ENCODE results near the gene ARHGAP6. TPM values are rescaled to one million over a fixed set of nuclear protein-coding genes. Genes with fewer than 3 reads are reported as not detected.
"Not testable (repeated sequence)": the region's sequence is repeated elsewhere in the genome, so short reads cannot be mapped to it uniquely, and the experiment has no call there.

The ARHGAP6 gene
- total and polyA plus RNA-seq, 4 donors: 3.8 to 5.8 (median 4.2) TPM

- H3K27ac ChIP-seq (ENCODE audit: low read depth, low read length): no peak overlapping the region
- no peak for DNase-seq (ENCODE audit: low read depth in 4 of 6, low spot score in 6 of 6)
- H3K4me1 ChIP-seq (ENCODE audit: control insufficient read depth, insufficient read depth, low read length): peaks cover 8% of the 10 kb centered on the region
- no peak overlapping the region for H3K4me3 ChIP-seq (ENCODE audit: low read depth, low read length)
- H3K27me3 ChIP-seq (ENCODE audit: control insufficient read depth, insufficient read depth, low read length): peaks cover 8% of the 10 kb centered on the region
- H3K9me3 ChIP-seq (ENCODE audit: control insufficient read depth, insufficient read depth, low read length): no peaks in the 10 kb centered on the region
- 56% methylated on average over 51 of the region's 56 CpGs for WGBS (ENCODE audit: insufficient coverage)
- no peaks in the 10 kb centered on the region for H3K36me3 ChIP-seq (ENCODE audit: control insufficient read depth, insufficient read depth, low read length)
Observed at GRCh38 chrX:11138498-11139390, 527.0 kb downstream of the ARHGAP6 start.

- peaks cover 3% of the 10 kb centered on the region for H3K27me3 ChIP-seq (ENCODE audit: control insufficient read depth, insufficient read depth, low read length)
- H3K36me3 ChIP-seq (ENCODE audit: control insufficient read depth, insufficient read depth, low read length): no peaks in the 10 kb centered on the region
- DNase-seq (ENCODE audit: low read depth in 4 of 6, low spot score in 6 of 6): peak in 5 of 6 donors; percentile 8 to 79 (median 26)
- H3K4me1 ChIP-seq (ENCODE audit: control insufficient read depth, insufficient read depth, low read length): peaks cover 6% of the 10 kb centered on the region
- no CpG with 5 or more reads among the region's 6 CpGs for WGBS (ENCODE audit: insufficient coverage)
- H3K9me3 ChIP-seq (ENCODE audit: control insufficient read depth, insufficient read depth, low read length): no peaks in the 10 kb centered on the region
- no peak overlapping the region for H3K4me3 ChIP-seq (ENCODE audit: low read depth, low read length)
- no peak overlapping the region for H3K27ac ChIP-seq (ENCODE audit: low read depth, low read length)
Observed at GRCh38 chrX:11137543-11138139, 528.1 kb downstream of the ARHGAP6 start.

GRCh38 chrX:11135564-11136185 is 530.0 kb downstream of the ARHGAP6 start:
- H3K27me3 ChIP-seq (ENCODE audit: control insufficient read depth, insufficient read depth, low read length): peaks cover 5% of the 10 kb centered on the region
- WGBS (ENCODE audit: insufficient coverage): no CpG with 5 or more reads among the region's 2 CpGs

GRCh38 chrX:11131146-11131545 is 534.6 kb downstream of the ARHGAP6 start:
- no peak for DNase-seq (ENCODE audit: low read depth in 4 of 6, low spot score in 6 of 6)
- Histone ChIP-seq H3K9me3 (ENCODE audit: control insufficient read depth, insufficient read depth, low read length) (peaks cover 1% of the 10 kb centered on the region), H3K4me1 (ENCODE audit: control insufficient read depth, insufficient read depth, low read length) (no peaks in the 10 kb centered on the region), H3K36me3 (ENCODE audit: control insufficient read depth, insufficient read depth, low read length) (no peaks in the 10 kb centered on the region), H3K4me3 (ENCODE audit: low read depth, low read length) (no peak overlapping the region), H3K27ac (ENCODE audit: low read depth, low read length) (no peak overlapping the region), H3K27me3 (ENCODE audit: control insufficient read depth, insufficient read depth, low read length) (peaks cover 3% of the 10 kb centered on the region)

More at GRCh38 chrX:11135564-11136185, 530.0 kb downstream of the ARHGAP6 start:
- Histone ChIP-seq H3K4me1 (ENCODE audit: control insufficient read depth, insufficient read depth, low read length) (peaks cover 6% of the 10 kb centered on the region), H3K4me3 (ENCODE audit: low read depth, low read length) (no peak overlapping the region), H3K27ac (ENCODE audit: low read depth, low read length) (peak overlapping the region; percentile 29), H3K9me3 (ENCODE audit: control insufficient read depth, insufficient read depth, low read length) (no peaks in the 10 kb centered on the region), H3K36me3 (ENCODE audit: control insufficient read depth, insufficient read depth, low read length) (no peaks in the 10 kb centered on the region)
- peak in 1 of 6 donors; percentile 23 for DNase-seq (ENCODE audit: low read depth in 4 of 6, low spot score in 6 of 6)

GRCh38 chrX:11130136-11130535 is 535.6 kb downstream of the ARHGAP6 start:
- H3K4me3 ChIP-seq (ENCODE audit: low read depth, low read length): no peak overlapping the region
- peaks cover 1% of the 10 kb centered on the region for H3K9me3 ChIP-seq (ENCODE audit: control insufficient read depth, insufficient read depth, low read length)
- DNase-seq (ENCODE audit: low read depth in 4 of 6, low spot score in 6 of 6): no peak
- H3K27ac ChIP-seq (ENCODE audit: low read depth, low read length): no peak overlapping the region
- H3K27me3 ChIP-seq (ENCODE audit: control insufficient read depth, insufficient read depth, low read length): peaks cover 3% of the 10 kb centered on the region
- no peaks in the 10 kb centered on the region for H3K36me3 ChIP-seq (ENCODE audit: control insufficient read depth, insufficient read depth, low read length)
- no peaks in the 10 kb centered on the region for H3K4me1 ChIP-seq (ENCODE audit: control insufficient read depth, insufficient read depth, low read length)
- 93% methylated on average over 2 of the region's 3 CpGs for whole genome bisulfite sequencing (ENCODE audit: insufficient coverage)

GRCh38 chrX:11129534-11130105 is 536.1 kb downstream of the ARHGAP6 start:
- H3K9me3 ChIP-seq (ENCODE audit: control insufficient read depth, insufficient read depth, low read length): peaks cover 1% of the 10 kb centered on the region
- H3K27ac ChIP-seq (ENCODE audit: low read depth, low read length): no peak overlapping the region
- H3K27me3 ChIP-seq (ENCODE audit: control insufficient read depth, insufficient read depth, low read length): peaks cover 3% of the 10 kb centered on the region
- 51% methylated on average over 5 of the region's 5 CpGs for WGBS (ENCODE audit: insufficient coverage)
- H3K36me3 ChIP-seq (ENCODE audit: control insufficient read depth, insufficient read depth, low read length): no peaks in the 10 kb centered on the region
- no peaks in the 10 kb centered on the region for H3K4me1 ChIP-seq (ENCODE audit: control insufficient read depth, insufficient read depth, low read length)
- no peak overlapping the region for H3K4me3 ChIP-seq (ENCODE audit: low read depth, low read length)
- no peak for DNase-seq (ENCODE audit: low read depth in 4 of 6, low spot score in 6 of 6)

GRCh38 chrX:11125060-11125459 is 540.7 kb downstream of the ARHGAP6 start:
- 69% methylated on average over 1 of the region's 5 CpGs for WGBS (ENCODE audit: insufficient coverage)
- Histone ChIP-seq H3K36me3 (ENCODE audit: control insufficient read depth, insufficient read depth, low read length) (no peaks in the 10 kb centered on the region), H3K4me3 (ENCODE audit: low read depth, low read length) (no peak overlapping the region), H3K27me3 (ENCODE audit: control insufficient read depth, insufficient read depth, low read length) (no peaks in the 10 kb centered on the region), H3K9me3 (ENCODE audit: control insufficient read depth, insufficient read depth, low read length) (peaks cover 1% of the 10 kb centered on the region), H3K4me1 (ENCODE audit: control insufficient read depth, insufficient read depth, low read length) (no peaks in the 10 kb centered on the region), H3K27ac (ENCODE audit: low read depth, low read length) (no peak overlapping the region)
- no peak for DNase-seq (ENCODE audit: low read depth in 4 of 6, low spot score in 6 of 6)

GRCh38 chrX:11124112-11124511 is 541.6 kb downstream of the ARHGAP6 start:
- Histone ChIP-seq H3K36me3 (ENCODE audit: control insufficient read depth, insufficient read depth, low read length) (peaks cover 5% of the 10 kb centered on the region), H3K27me3 (ENCODE audit: control insufficient read depth, insufficient read depth, low read length) (no peaks in the 10 kb centered on the region), H3K4me1 (ENCODE audit: control insufficient read depth, insufficient read depth, low read length) (no peaks in the 10 kb centered on the region), H3K9me3 (ENCODE audit: control insufficient read depth, insufficient read depth, low read length) (peaks cover 1% of the 10 kb centered on the region), H3K4me3 (ENCODE audit: low read depth, low read length) (no peak overlapping the region), H3K27ac (ENCODE audit: low read depth, low read length) (no peak overlapping the region)
- WGBS (ENCODE audit: insufficient coverage): no CpG with 5 or more reads among the region's 2 CpGs
- DNase-seq (ENCODE audit: low read depth in 4 of 6, low spot score in 6 of 6): no peak

- H3K27ac ChIP-seq (ENCODE audit: low read depth, low read length); H3K4me3 ChIP-seq (ENCODE audit: low read depth, low read length); H3K4me1 ChIP-seq (ENCODE audit: control insufficient read depth, insufficient read depth, low read length); H3K9me3 ChIP-seq (ENCODE audit: control insufficient read depth, insufficient read depth, low read length); H3K36me3 ChIP-seq (ENCODE audit: control insufficient read depth, insufficient read depth, low read length); H3K27me3 ChIP-seq (ENCODE audit: control insufficient read depth, insufficient read depth, low read length); DNase-seq (ENCODE audit: low read depth in 4 of 6, low spot score in 6 of 6): not testable (repeated sequence)
- no CpG with 5 or more reads among the region's 6 CpGs for WGBS (ENCODE audit: insufficient coverage)
Observed at GRCh38 chrX:11123087-11123486, 542.6 kb downstream of the ARHGAP6 start.

Measured in spinal cord (tissue), 10 donors.